GM12878 (cell line): ENCODE measurements around the gene REST. TPM values are rescaled to one million over a fixed set of nuclear protein-coding genes. Genes with fewer than 3 reads are reported as not detected.

Experiments
- ATAC-seq: fragments of 200-7000 bp; cut with Tn5 transposase; 3 replicates; pipeline ENCODE4 v1.9.1; 2020; ENCODE audit warnings: mild to moderate bottlenecking, moderate library complexity
- BruUV-seq: library from RNA; stranded (reverse); fragments of 400-500 nt; replicated peaks from 2 replicates; lab custom pipeline; 2021; lab: Mats Ljungman, UMichigan
- CTCF ChIA-PET: fragments of 300-600 bp; sonication (Branson Sonifier 250); formaldehyde crosslinking; extraction: SDS; loops from one replicate; lab custom pipeline; 2021; ENCODE audit warnings: inconsistent platforms; lab: Yijun Ruan, JAX
- POLR2A ChIA-PET: fragments of 350-600 bp; formaldehyde crosslinking; extraction: SDS; loops from one replicate; lab custom pipeline; 2021; ENCODE audit warnings: inconsistent platforms; lab: Charles Lee
- RAD21 ChIA-PET: fragments of 300-600 bp; sonication (Branson Sonifier 250); formaldehyde crosslinking; loops from one replicate; lab custom pipeline; 2023; ENCODE audit warnings: antibody characterized with exemption; ENCODE audit not compliant: unreplicated experiment; lab: Charles Lee
- SMC1A ChIA-PET: fragments of 300-600 bp; sonication (Branson Sonifier 250); formaldehyde crosslinking; loops from one replicate; lab custom pipeline; 2023; ENCODE audit not compliant: unreplicated experiment, uncharacterized antibody; lab: Charles Lee
- DNase-seq: peaks from one replicate; pipeline ENCODE4 v3.0.0-alpha.2; 2011; ENCODE audit warnings: low read depth, low spot score
- FAIRE-seq: peaks from 3 replicates; lab custom pipeline; 2011; peaks lifted over from hg19 to GRCh38; lab: Jason Lieb, UNC
- H2AFZ ChIP-seq: 2 replicates; pipeline ENCODE4 v1.6.0; 2011; ENCODE audit warnings: low read depth, low read length, control low read depth; ENCODE audit not compliant: control insufficient read depth
- H3K27ac ChIP-seq: 2 replicates; pipeline ENCODE4 v1.5.1; 2011; ENCODE audit warnings: control low read depth; ENCODE audit not compliant: control insufficient read depth, insufficient read depth
- H3K27me3 ChIP-seq, 2 experiments: replicated peaks in 1 of 2; 2 replicates each; pipeline versions ENCODE4 v1.6.0 to v1.6.1; 2011; ENCODE audit warnings: low read length in 1 of 2; ENCODE audit not compliant: control insufficient read depth in 2 of 2, insufficient read depth in 2 of 2
- H3K36me3 ChIP-seq, 2 experiments: 2 replicates each; pipeline ENCODE4 v1.5.1; 2011; ENCODE audit warnings: low read length in 1 of 2; ENCODE audit not compliant: control insufficient read depth in 2 of 2, insufficient read depth in 2 of 2
- H3K4me1 ChIP-seq: 2 replicates; pipeline ENCODE4 v1.6.1; 2011; ENCODE audit warnings: mild to moderate bottlenecking, low read length, moderate library complexity, mixed read lengths; ENCODE audit not compliant: control insufficient read depth, insufficient read depth
- H3K4me2 ChIP-seq: 2 replicates; pipeline ENCODE4 v1.6.0; 2011; ENCODE audit warnings: control low read depth; ENCODE audit not compliant: control insufficient read depth, insufficient read depth
- H3K4me3 ChIP-seq: fragments of 200-600 bp; sonication (generic); 2 replicates; pipeline ENCODE4 v1.5.1; 2016
- H3K79me2 ChIP-seq: 2 replicates; pipeline ENCODE4 v1.6.0; 2011; ENCODE audit warnings: low read length; ENCODE audit not compliant: control insufficient read depth, insufficient read depth
- H3K9ac ChIP-seq: 2 replicates; pipeline ENCODE4 v1.8.0; 2011; ENCODE audit warnings: low read length, control low read depth, mixed read lengths; ENCODE audit not compliant: control insufficient read depth, insufficient read depth
- H3K9me3 ChIP-seq: replicated peaks from 3 replicates; pipeline ENCODE4 v1.5.1; 2011; ENCODE audit warnings: mild to moderate bottlenecking, low read length; ENCODE audit not compliant: control insufficient read depth, insufficient read depth
- H4K20me1 ChIP-seq: 2 replicates; pipeline ENCODE4 v1.6.0; 2011; ENCODE audit not compliant: control insufficient read depth, insufficient read depth
- BCL11A ChIP-seq: IDR thresholded peaks from 2 replicates; pipeline ENCODE4 v1.6.1; 2011; ENCODE audit warnings: low read depth, low read length
- CBFB ChIP-seq: IDR thresholded peaks from 2 replicates; pipeline ENCODE4 v1.6.1; 2016; ENCODE audit warnings: antibody characterized with exemption, low read depth
- EP300 ChIP-seq, 2 experiments: fragments of 150-350 bp in 1 of 2; IDR thresholded peaks; 2 replicates each; pipeline ENCODE4 v1.6.1; 2011 to 2012; ENCODE audit warnings: low read depth in 2 of 2, low read length in 2 of 2, borderline replicate concordance in 1 of 2, improper control_type of control experiment in 1 of 2, inconsistent platforms in 1 of 2; ENCODE audit not compliant: control insufficient read depth in 1 of 2
- FOXM1 ChIP-seq: IDR thresholded peaks from 2 replicates; pipeline ENCODE4 v1.6.1; 2012; ENCODE audit warnings: low read depth, mild to moderate bottlenecking, inconsistent platforms, low read length, moderate library complexity
- JUND ChIP-seq: IDR thresholded peaks from 2 replicates; pipeline ENCODE4 v1.6.1; 2012; ENCODE audit warnings: low read depth, mild to moderate bottlenecking, low read length, improper control_type of control experiment, moderate library complexity
- MXI1 ChIP-seq: fragments of 150-350 bp; IDR thresholded peaks from 2 replicates; pipeline ENCODE4 v1.6.1; 2011; ENCODE audit warnings: low read depth, mild to moderate bottlenecking, inconsistent platforms, low read length, improper control_type of control experiment
- NR2F1 ChIP-seq: fragments of 450-650 bp; conservative IDR thresholded peaks from 2 replicates; pipeline ENCODE4 v1.6.1; 2017; ENCODE audit warnings: mild to moderate bottlenecking
- RELA ChIP-seq: fragments of 450-650 bp; IDR thresholded peaks from 2 replicates; pipeline ENCODE4 v1.8.0; 2014; ENCODE audit warnings: borderline replicate concordance; ENCODE audit not compliant: partially characterized antibody
- SMARCA5 ChIP-seq: fragments of 450-650 bp; IDR thresholded peaks from 2 replicates; pipeline ENCODE4 v1.6.1; 2017; ENCODE audit warnings: mild to moderate bottlenecking
- SPI1 ChIP-seq: IDR thresholded peaks from 2 replicates; pipeline ENCODE4 v1.6.1; 2011; ENCODE audit warnings: low read depth, mild to moderate bottlenecking, low read length, moderate library complexity, borderline replicate concordance; ENCODE audit not compliant: insufficient read depth
- STAT1 ChIP-seq: fragments of 450-650 bp; conservative IDR thresholded peaks from 2 replicates; pipeline ENCODE4 v1.6.1; 2014; ENCODE audit warnings: antibody characterized with exemption, mild to moderate bottlenecking
- TCF12 ChIP-seq: IDR thresholded peaks from 2 replicates; pipeline ENCODE4 v1.6.1; 2011; ENCODE audit warnings: low read depth, mild to moderate bottlenecking, low read length
- YBX1 ChIP-seq: fragments of 450-650 bp; IDR thresholded peaks from 2 replicates; pipeline ENCODE4 v1.6.1; 2016; ENCODE audit warnings: antibody characterized with exemption
- ZNF217 ChIP-seq: fragments of 450-650 bp; IDR thresholded peaks from 2 replicates; pipeline ENCODE4 v1.6.1; 2017; ENCODE audit warnings: antibody characterized with exemption, mild to moderate bottlenecking
- WGBS: methylation state at CpG from one replicate; pipeline ENCODE4 v1.1.6; 2016; ENCODE audit warnings: low lambda C conversion rate; ENCODE audit not compliant: insufficient replicate concordance, insufficient coverage; ENCODE audit errors: missing lambda C conversion rate; 5-methylcytosine and 5-hydroxymethylcytosine counted together
- in situ Hi-C: fragments of 300-500 bp; cut with MboI; formaldehyde crosslinking; loops from 9 replicates; pipeline ENCODE4 v1.14.3; 2018; ENCODE audit warnings: mixed read lengths
- intact Hi-C: fragments of 100-400 bp; cut with micrococcal nuclease; formaldehyde crosslinking; loops from one replicate; pipeline ENCODE4 v1.14.2; 2022; ENCODE audit not compliant: unreplicated experiment
- polyA plus RNA-seq, 11 experiments: library from polyadenylated mRNA; depleted of rRNA in 4 of 11; unstranded in 6 of 11; stranded (reverse) in 5 of 11; fragments of >200 nt; fragmentation: Nextera tagmentation in 4 of 11; fragmentation: Illumina TruSeq in 1 of 11; extraction: Ambion mirVana in 4 of 11; extraction: Trizol in 1 of 11; gene quantifications; 1 replicate in 1 of 11; 2 replicates in 10 of 11; pipeline versions ENCODE4 v1.2.1 to v1.2.3, GENCODE V29; 2011 to 2016; ENCODE audit warnings: inconsistent platforms in 2 of 11, missing spikeins in 2 of 11, low read depth in 1 of 11
- total RNA-seq, 4 experiments: library from RNA; depleted of rRNA in 3 of 4; stranded (reverse); fragments of >200 nt in 3 of 4; fragmentation: Illumina TruSeq in 1 of 4; extraction: Trizol in 1 of 4; gene quantifications; 2 replicates each; pipeline versions ENCODE4 v1.2.1 to v1.2.3, GENCODE V29; 2013 to 2021
- TF ChIP-seq, protein P1 (sequence below): fragments of 450-650 bp; IDR thresholded peaks from 2 replicates; pipeline ENCODE4 v1.6.1; 2014; ENCODE audit warnings: mild to moderate bottlenecking
- TF ChIP-seq, protein P2 (sequence below): fragments of 450-650 bp; formaldehyde crosslinking; IDR thresholded peaks from 2 replicates; pipeline ENCODE4 v1.4.0; 2020; ENCODE audit warnings: mild to moderate bottlenecking, moderate library complexity

REST gene
- total and polyA plus RNA-seq, 10 of the 15 experiments (the other 5 are each of a cell fraction or from before 2014, with no cell fraction given), result 3.7 to 36.3 (median 20.4) TPM

DNA sequence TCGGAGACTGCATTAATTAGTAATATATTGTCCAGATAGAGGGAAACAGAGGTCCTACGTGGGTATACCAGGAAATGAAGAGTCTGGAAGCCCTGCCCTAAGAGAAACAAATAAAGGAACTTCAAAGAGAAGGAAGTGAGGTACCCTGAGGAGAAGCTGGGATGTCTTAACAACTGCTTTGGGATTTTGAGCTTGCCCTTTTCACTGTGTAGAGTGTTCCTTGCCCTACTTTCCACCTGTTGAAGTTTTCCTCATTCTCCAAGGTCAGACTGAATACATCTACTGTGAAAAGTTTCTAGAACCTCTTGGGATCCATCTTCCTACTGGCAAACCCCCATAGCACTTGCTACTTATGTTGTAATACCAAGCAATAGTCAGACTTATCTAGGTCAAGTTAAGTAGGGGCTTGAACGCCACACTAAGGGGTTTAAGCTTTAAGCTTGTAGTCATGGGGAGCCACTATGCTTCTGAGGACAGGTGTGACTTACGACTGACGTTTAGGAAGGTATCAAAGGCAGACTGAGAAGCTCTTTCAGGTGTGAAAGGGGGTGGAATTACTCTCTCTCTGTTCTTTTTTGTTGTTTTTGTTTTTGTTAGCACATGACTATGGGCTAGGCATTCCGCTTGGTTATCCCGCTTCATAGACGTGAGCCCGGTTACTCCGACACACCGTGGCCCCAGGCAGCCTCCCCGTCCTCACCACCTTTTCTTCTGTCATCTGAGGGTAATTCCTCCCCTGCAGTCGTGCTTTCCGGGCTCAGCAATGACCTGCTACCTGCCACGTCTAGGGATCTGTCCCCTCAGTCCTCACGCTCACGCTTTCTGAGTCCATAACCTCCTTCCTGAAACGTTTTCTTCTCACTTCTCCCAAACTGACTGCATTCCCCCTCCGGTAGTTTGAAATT is 959 bp upstream of the REST start:
- intact Hi-C loops (loop anchor here (5.0 kb wide), 2 partner anchors 44 to 469 kb away; partner anchors contain the start of genes PAICS and PPAT), in situ Hi-C loops (no loop called here)
- no peaks in the 10 kb centered on the region for H4K20me1 ChIP-seq
- 25% methylated on average over 19 of the region's 19 CpGs for WGBS
- no peak for FAIRE-seq
- H2AFZ ChIP-seq, result peak overlapping the region; percentile 78
- no peak for ATAC-seq
- H3K9me3 ChIP-seq, result no peaks in the 10 kb centered on the region
- ChIA-PET POLR2A (interaction anchor here (0.6 to 1.5 kb wide), 8 partner anchors 9 to 330 kb away, joined by 3 to 12 read pairs (median 6); partner anchors contain the start of genes NOA1 and POLR2B), CTCF (interaction anchor here (0.6 to 1.2 kb wide), 4 partner anchors 71 to 802 kb away, joined by 3 to 6 read pairs (median 3); partner anchors contain the start of gene NOA1), RAD21 (interaction anchor here (1.2 to 5.2 kb wide), 2 partner anchors 31 to 72 kb away, joined by 3 to 43 read pairs; partner anchors contain the start of genes NOA1 and POLR2B)
- BruUV-seq, result no TSS peak
- no peaks in the 10 kb centered on the region for H3K27me3 ChIP-seq
- H3K79me2 ChIP-seq, result peaks cover 31% of the 10 kb centered on the region
- peak overlapping the region; percentile 68 for H3K4me3 ChIP-seq
- DNase-seq, result no peak
- H3K4me2 ChIP-seq, result peak overlapping the region; percentile 98
- TF ChIP-seq, protein P1, sequence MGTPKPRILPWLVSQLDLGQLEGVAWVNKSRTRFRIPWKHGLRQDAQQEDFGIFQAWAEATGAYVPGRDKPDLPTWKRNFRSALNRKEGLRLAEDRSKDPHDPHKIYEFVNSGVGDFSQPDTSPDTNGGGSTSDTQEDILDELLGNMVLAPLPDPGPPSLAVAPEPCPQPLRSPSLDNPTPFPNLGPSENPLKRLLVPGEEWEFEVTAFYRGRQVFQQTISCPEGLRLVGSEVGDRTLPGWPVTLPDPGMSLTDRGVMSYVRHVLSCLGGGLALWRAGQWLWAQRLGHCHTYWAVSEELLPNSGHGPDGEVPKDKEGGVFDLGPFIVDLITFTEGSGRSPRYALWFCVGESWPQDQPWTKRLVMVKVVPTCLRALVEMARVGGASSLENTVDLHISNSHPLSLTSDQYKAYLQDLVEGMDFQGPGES, result no peak
- no peak for TF ChIP-seq JUND
- TF ChIP-seq SPI1, result no peak
- no peak for TF ChIP-seq TCF12
- TF ChIP-seq FOXM1, result no peak
- TF ChIP-seq MXI1, result no peak
- TF ChIP-seq YBX1, result no peak
- TF ChIP-seq SMARCA5, result no peak
- no peak for TF ChIP-seq RELA
- TF ChIP-seq STAT1, result no peak
- TF ChIP-seq BCL11A, result no peak
- TF ChIP-seq ZNF217, result no peak
- TF ChIP-seq CBFB, result no peak
- TF ChIP-seq NR2F1, result no peak
- no peak for TF ChIP-seq EP300 (IDR thresholded peaks at IDR 0.05; ENCODE audit: borderline replicate concordance in 1 of 2, control insufficient read depth in 1 of 2, low read depth in 2 of 2, low read length in 2 of 2)
- TF ChIP-seq, protein P2, sequence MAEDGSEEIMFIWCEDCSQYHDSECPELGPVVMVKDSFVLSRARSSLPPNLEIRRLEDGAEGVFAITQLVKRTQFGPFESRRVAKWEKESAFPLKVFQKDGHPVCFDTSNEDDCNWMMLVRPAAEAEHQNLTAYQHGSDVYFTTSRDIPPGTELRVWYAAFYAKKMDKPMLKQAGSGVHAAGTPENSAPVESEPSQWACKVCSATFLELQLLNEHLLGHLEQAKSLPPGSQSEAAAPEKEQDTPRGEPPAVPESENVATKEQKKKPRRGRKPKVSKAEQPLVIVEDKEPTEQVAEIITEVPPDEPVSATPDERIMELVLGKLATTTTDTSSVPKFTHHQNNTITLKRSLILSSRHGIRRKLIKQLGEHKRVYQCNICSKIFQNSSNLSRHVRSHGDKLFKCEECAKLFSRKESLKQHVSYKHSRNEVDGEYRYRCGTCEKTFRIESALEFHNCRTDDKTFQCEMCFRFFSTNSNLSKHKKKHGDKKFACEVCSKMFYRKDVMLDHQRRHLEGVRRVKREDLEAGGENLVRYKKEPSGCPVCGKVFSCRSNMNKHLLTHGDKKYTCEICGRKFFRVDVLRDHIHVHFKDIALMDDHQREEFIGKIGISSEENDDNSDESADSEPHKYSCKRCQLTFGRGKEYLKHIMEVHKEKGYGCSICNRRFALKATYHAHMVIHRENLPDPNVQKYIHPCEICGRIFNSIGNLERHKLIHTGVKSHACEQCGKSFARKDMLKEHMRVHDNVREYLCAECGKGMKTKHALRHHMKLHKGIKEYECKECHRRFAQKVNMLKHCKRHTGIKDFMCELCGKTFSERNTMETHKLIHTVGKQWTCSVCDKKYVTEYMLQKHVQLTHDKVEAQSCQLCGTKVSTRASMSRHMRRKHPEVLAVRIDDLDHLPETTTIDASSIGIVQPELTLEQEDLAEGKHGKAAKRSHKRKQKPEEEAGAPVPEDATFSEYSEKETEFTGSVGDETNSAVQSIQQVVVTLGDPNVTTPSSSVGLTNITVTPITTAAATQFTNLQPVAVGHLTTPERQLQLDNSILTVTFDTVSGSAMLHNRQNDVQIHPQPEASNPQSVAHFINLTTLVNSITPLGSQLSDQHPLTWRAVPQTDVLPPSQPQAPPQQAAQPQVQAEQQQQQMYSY (CRISPR knock-in tag), result no peak
- TF ChIP-seq, all 136 proteins: peak for 0
- H3K4me1 ChIP-seq, result peaks cover 8% of the 10 kb centered on the region; the same call in 1 of the 2 replicates
- SMC1A ChIA-PET, result interaction anchor here (0.8 to 1.5 kb wide), 6 partner anchors 12 to 519 kb away, joined by 3 to 9 read pairs (median 4); partner anchors contain the start of genes AASDH, NOA1 and POLR2B
- no peak overlapping the region for H3K9ac ChIP-seq
- H3K27ac ChIP-seq, result no peak overlapping the region
- no peaks in the 10 kb centered on the region for H3K36me3 ChIP-seq
